H9 (cell line): Measurements from ENCODE around the gene SLC35F2. TPM values are rescaled to one million over a fixed set of nuclear protein-coding genes. Genes with fewer than 3 reads are reported as not detected.

ENCODE experiments used
- DNase-seq: peaks from one replicate; pipeline ENCODE4 v3.0.0-alpha.2; 2017
- H2AFZ ChIP-seq: one replicate; pipeline ENCODE4 v1.6.1; 2013; ENCODE audit warnings: mild to moderate bottlenecking, low read length, control low read depth, moderate library complexity
- H2AK5ac ChIP-seq: 2 replicates; pipeline ENCODE4 v1.6.1; 2013; ENCODE audit warnings: low read length, control low read depth, mixed read lengths; ENCODE audit not compliant: insufficient read length
- H2BK120ac ChIP-seq: one replicate; pipeline ENCODE4 v1.6.1; 2013; ENCODE audit warnings: low read depth, mild to moderate bottlenecking, low read length, control low read depth, inconsistent platforms; ENCODE audit not compliant: poor library complexity, severe bottlenecking
- H2BK12ac ChIP-seq: 2 replicates; pipeline ENCODE4 v1.6.1; 2013; ENCODE audit warnings: low read length, control low read depth, mixed read lengths, low read depth; ENCODE audit not compliant: insufficient read length
- H2BK15ac ChIP-seq: 2 replicates; pipeline ENCODE4 v1.6.1; 2013; ENCODE audit warnings: low read depth, low read length, control low read depth
- H2BK20ac ChIP-seq: one replicate; pipeline ENCODE4 v1.6.1; 2013; ENCODE audit warnings: low read depth, mild to moderate bottlenecking, low read length, control low read depth, inconsistent platforms; ENCODE audit not compliant: poor library complexity, severe bottlenecking
- H2BK5ac ChIP-seq: 2 replicates; pipeline ENCODE4 v1.6.1; 2013; ENCODE audit warnings: low read length, control low read depth, mixed read lengths; ENCODE audit not compliant: insufficient read length
- H3K14ac ChIP-seq: 2 replicates; pipeline ENCODE4 v1.6.1; 2013; ENCODE audit warnings: low read length, control low read depth; ENCODE audit not compliant: insufficient read depth
- H3K18ac ChIP-seq: 2 replicates; pipeline ENCODE4 v1.6.1; 2013; ENCODE audit warnings: low read depth, mild to moderate bottlenecking, mixed read lengths, low read length, control low read depth; ENCODE audit not compliant: insufficient read length
- H3K23ac ChIP-seq: 2 replicates; pipeline ENCODE4 v1.6.1; 2013; ENCODE audit warnings: low read length, control low read depth, mixed read lengths, low read depth; ENCODE audit not compliant: insufficient read length
- H3K23me2 ChIP-seq: 2 replicates; pipeline ENCODE4 v1.6.1; 2013; ENCODE audit warnings: low read depth, mild to moderate bottlenecking, mixed read lengths, low read length, control low read depth; ENCODE audit not compliant: insufficient read length, poor library complexity, severe bottlenecking
- H3K27ac ChIP-seq: 2 replicates; pipeline ENCODE4 v1.5.1; 2013; ENCODE audit warnings: low read length, control low read depth, mixed read lengths, low read depth; ENCODE audit not compliant: insufficient read length
- H3K27me3 ChIP-seq: 2 replicates; pipeline ENCODE4 v1.6.1; 2013; ENCODE audit warnings: low read length, control low read depth, inconsistent platforms; ENCODE audit not compliant: insufficient read depth
- H3K4ac ChIP-seq: 2 replicates; pipeline ENCODE4 v1.6.1; 2013; ENCODE audit warnings: low read depth, mild to moderate bottlenecking, control low read depth, inconsistent platforms, low read length, moderate library complexity
- H3K4me1 ChIP-seq: 2 replicates; pipeline ENCODE4 v1.6.1; 2013; ENCODE audit warnings: low read length, control low read depth, inconsistent platforms; ENCODE audit not compliant: insufficient read depth
- H3K4me2 ChIP-seq: 2 replicates; pipeline ENCODE4 v1.6.1; 2013; ENCODE audit warnings: low read length, control low read depth, mixed read lengths; ENCODE audit not compliant: insufficient read length, insufficient read depth
- H3K56ac ChIP-seq: 2 replicates; pipeline ENCODE4 v1.6.1; 2013; ENCODE audit warnings: low read depth, mild to moderate bottlenecking, mixed read lengths, low read length, control low read depth; ENCODE audit not compliant: insufficient read length
- H3K79me1 ChIP-seq: 2 replicates; pipeline ENCODE4 v1.6.1; 2013; ENCODE audit warnings: low read depth, mild to moderate bottlenecking, moderate library complexity, low read length, control low read depth, inconsistent platforms; ENCODE audit not compliant: insufficient read depth, poor library complexity, severe bottlenecking
- H3K79me2 ChIP-seq: 2 replicates; pipeline ENCODE4 v1.6.1; 2013; ENCODE audit warnings: low read length, control low read depth, inconsistent platforms; ENCODE audit not compliant: insufficient read depth
- H3K9ac ChIP-seq: 2 replicates; pipeline ENCODE4 v1.6.1; 2013; ENCODE audit warnings: low read length, control low read depth, mixed read lengths; ENCODE audit not compliant: insufficient read length; ENCODE audit errors: extremely low read depth
- H3K9me3 ChIP-seq: one replicate; pipeline ENCODE4 v1.6.1; 2013; ENCODE audit warnings: low read depth, low read length, inconsistent platforms; ENCODE audit not compliant: control insufficient read depth
- H3T11ph ChIP-seq: one replicate; pipeline ENCODE4 v1.6.1; 2013; ENCODE audit warnings: mild to moderate bottlenecking, low read length, control low read depth, inconsistent platforms
- H4K20me1 ChIP-seq: one replicate; pipeline ENCODE4 v1.6.1; 2013; ENCODE audit not compliant: control insufficient read depth, insufficient read length, insufficient read depth
- H4K5ac ChIP-seq: 2 replicates; pipeline ENCODE4 v1.6.1; 2013; ENCODE audit warnings: low read depth, mild to moderate bottlenecking, mixed read lengths, low read length, control low read depth; ENCODE audit not compliant: insufficient read length
- H4K8ac ChIP-seq: replicated peaks from 2 replicates; pipeline ENCODE4 v1.6.1; 2013; ENCODE audit warnings: low read length, control low read depth, mixed read lengths, low read depth; ENCODE audit not compliant: insufficient read length
- H4K91ac ChIP-seq: 2 replicates; pipeline ENCODE4 v1.6.1; 2013; ENCODE audit warnings: low read depth, mild to moderate bottlenecking, moderate library complexity, mixed read lengths, low read length, control low read depth; ENCODE audit not compliant: insufficient read length
- H3K27ac Mint-ChIP-seq, 3 experiments: 2 replicates in 2 of 3; 3 replicates in 1 of 3; pipeline ENCODE4 v1.8.0; 2020 to 2021; ENCODE audit warnings: mixed read lengths in 3 of 3, mild to moderate bottlenecking in 1 of 3, moderate library complexity in 1 of 3
- H3K27me3 Mint-ChIP-seq: 2 replicates; pipeline ENCODE4 v1.8.0; 2021; ENCODE audit warnings: low read depth, mild to moderate bottlenecking, moderate library complexity, mixed read lengths
- H3K36me3 Mint-ChIP-seq, 3 experiments: 2 replicates in 2 of 3; 3 replicates in 1 of 3; pipeline ENCODE4 v1.8.0; 2020 to 2021; ENCODE audit warnings: low read depth in 3 of 3, mixed read lengths in 3 of 3; ENCODE audit not compliant: insufficient read depth in 1 of 3
- H3K4me1 Mint-ChIP-seq, 2 experiments: 2 replicates each; pipeline ENCODE4 v1.8.0; 2020; ENCODE audit warnings: mixed read lengths in 2 of 2
- H3K4me3 Mint-ChIP-seq, 2 experiments: 2 replicates in 1 of 2; 3 replicates in 1 of 2; pipeline ENCODE4 v1.8.0; 2020 to 2021; ENCODE audit warnings: mild to moderate bottlenecking in 2 of 2, mixed read lengths in 2 of 2, moderate library complexity in 1 of 2
- H3K9me3 Mint-ChIP-seq, 2 experiments: 2 replicates in 1 of 2; 3 replicates in 1 of 2; pipeline ENCODE4 v1.8.0; 2020; ENCODE audit warnings: mild to moderate bottlenecking in 2 of 2, mixed read lengths in 2 of 2, moderate library complexity in 1 of 2
- WGBS: extraction: QIAGEN DNeasy Blood & Tissue Kit; methylation state at CpG from one replicate; pipeline ENCODE4 v1.1.7; 2013; ENCODE audit warnings: missing lambda C conversion rate, low lambda C conversion rate, mixed read lengths; ENCODE audit not compliant: insufficient read length; ENCODE audit errors: extremely low coverage; 5-methylcytosine and 5-hydroxymethylcytosine counted together
- total RNA-seq: library from RNA; stranded (reverse); gene quantifications from 2 replicates; pipeline ENCODE4 v1.2.1, GENCODE V29; 2021
- TF ChIP-seq, protein P1 (sequence below): fragments of 200-600 bp; sonication (generic); conservative IDR thresholded peaks from 3 replicates; pipeline ENCODE4 v1.8.0; 2021; ENCODE audit warnings: antibody characterized with exemption, mild to moderate bottlenecking

SLC35F2 gene
- total RNA-seq, 1 experiment from 2014 or later, result 24.0 TPM

DNA sequence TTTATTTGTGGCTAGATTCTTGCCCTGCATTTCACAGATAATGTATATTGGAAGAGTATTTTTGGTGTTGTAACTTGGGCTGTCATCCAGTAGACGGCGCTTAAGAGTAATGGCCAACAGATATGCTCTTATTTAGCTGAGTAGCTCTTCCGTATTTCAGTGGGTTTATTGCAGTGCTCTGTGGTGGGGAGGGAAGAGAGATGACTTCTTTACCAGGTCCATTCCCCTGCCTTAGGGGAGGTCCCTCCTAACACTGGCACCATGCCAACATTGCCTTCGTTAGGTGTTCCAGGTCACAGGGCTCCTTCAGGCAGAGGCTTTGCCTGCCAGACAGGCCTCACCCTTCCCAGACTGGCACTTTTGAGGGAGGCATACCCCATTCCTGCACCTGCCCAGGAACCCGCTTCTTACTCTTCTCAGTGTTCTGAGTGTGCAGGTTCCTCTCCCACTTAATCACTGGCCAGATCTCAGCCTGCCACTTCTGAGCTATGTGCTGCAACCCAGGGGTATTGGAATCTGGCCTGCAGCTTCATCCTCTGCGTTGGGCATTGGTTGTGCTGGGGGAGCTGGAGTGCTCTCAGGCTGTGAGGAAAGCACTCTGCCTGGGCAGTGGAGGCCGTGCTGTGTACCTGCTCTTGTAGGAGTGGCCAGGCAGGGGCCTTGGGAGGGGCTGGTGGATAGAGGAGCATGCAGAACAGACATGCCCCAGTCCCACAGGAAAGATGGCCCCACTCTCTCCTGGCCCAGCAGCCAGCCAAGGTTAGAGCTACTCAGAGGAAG, 117.4 kb downstream of the SLC35F2 start:
- Histone ChIP-seq H3T11ph (no peak overlapping the region), H3K79me2 (no peaks in the 10 kb centered on the region), H2AFZ (no peak overlapping the region), H3K23me2 (no peaks in the 10 kb centered on the region), H3K27me3 (no peaks in the 10 kb centered on the region), H2BK12ac (no peak overlapping the region), H2BK5ac (no peak overlapping the region), H3K27ac (no peak overlapping the region), H4K91ac (no peak overlapping the region), H3K56ac (no peak overlapping the region), H3K4me1 (no peaks in the 10 kb centered on the region), H3K14ac (no peak overlapping the region), H4K20me1 (no peaks in the 10 kb centered on the region), H3K9ac (no peak overlapping the region), H3K9me3 (no peaks in the 10 kb centered on the region), H2BK15ac (no peak overlapping the region), H3K23ac (no peak overlapping the region), H4K5ac (no peak overlapping the region), H3K4ac (no peak overlapping the region), H2AK5ac (no peak overlapping the region), H2BK20ac (no peak overlapping the region), H4K8ac (no peak overlapping the region), H3K79me1 (no peaks in the 10 kb centered on the region), H2BK120ac (no peak overlapping the region), H3K4me2 (no peak overlapping the region), H3K18ac (no peak overlapping the region)
- Mint-ChIP-seq H3K4me1 (peaks cover 12 to 20% of the 10 kb centered on the region in 2 experiments), H3K27ac (no peak overlapping the region), H3K27me3 (peaks cover 19% of the 10 kb centered on the region), H3K36me3 (peaks cover 0 to 11% (median 0%) of the 10 kb centered on the region in 3 experiments; a peak in 2 of 7 replicates), H3K4me3 (no peak overlapping the region), H3K9me3 (peaks cover 2 to 11% of the 10 kb centered on the region in 2 experiments; a peak in 4 of 5 replicates)
- no peak for DNase-seq
- TF ChIP-seq, protein P1, sequence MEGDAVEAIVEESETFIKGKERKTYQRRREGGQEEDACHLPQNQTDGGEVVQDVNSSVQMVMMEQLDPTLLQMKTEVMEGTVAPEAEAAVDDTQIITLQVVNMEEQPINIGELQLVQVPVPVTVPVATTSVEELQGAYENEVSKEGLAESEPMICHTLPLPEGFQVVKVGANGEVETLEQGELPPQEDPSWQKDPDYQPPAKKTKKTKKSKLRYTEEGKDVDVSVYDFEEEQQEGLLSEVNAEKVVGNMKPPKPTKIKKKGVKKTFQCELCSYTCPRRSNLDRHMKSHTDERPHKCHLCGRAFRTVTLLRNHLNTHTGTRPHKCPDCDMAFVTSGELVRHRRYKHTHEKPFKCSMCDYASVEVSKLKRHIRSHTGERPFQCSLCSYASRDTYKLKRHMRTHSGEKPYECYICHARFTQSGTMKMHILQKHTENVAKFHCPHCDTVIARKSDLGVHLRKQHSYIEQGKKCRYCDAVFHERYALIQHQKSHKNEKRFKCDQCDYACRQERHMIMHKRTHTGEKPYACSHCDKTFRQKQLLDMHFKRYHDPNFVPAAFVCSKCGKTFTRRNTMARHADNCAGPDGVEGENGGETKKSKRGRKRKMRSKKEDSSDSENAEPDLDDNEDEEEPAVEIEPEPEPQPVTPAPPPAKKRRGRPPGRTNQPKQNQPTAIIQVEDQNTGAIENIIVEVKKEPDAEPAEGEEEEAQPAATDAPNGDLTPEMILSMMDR, result peak; percentile 79
- WGBS, result no CpG with 5 or more reads among the region's 7 CpGs

Other genes with a start within 250 kb of the SLC35F2 start
- gene SLN, start 146.7 kb downstream of the SLC35F2 start, total RNA-seq, result not detected in 2 replicates
- gene RAB39A, start 69.7 kb upstream of the SLC35F2 start, total RNA-seq, result 9.2 and 9.7 TPM in 2 replicates
- gene CUL5, start 150.1 kb upstream of the SLC35F2 start, total RNA-seq, result 37.3 and 37.7 TPM in 2 replicates